RKO (cell line): ENCODE results near the gene LCN6.
"Not testable (repeated sequence)": the region's sequence is repeated elsewhere in the genome, so short reads cannot be mapped to it uniquely, and the experiment has no call there.

ENCODE experiments used
- DNase-seq: peaks from one replicate; pipeline ENCODE4 v3.0.0-alpha.2; 2016; ENCODE audit warnings: low spot score

LCN6 gene, protein sequence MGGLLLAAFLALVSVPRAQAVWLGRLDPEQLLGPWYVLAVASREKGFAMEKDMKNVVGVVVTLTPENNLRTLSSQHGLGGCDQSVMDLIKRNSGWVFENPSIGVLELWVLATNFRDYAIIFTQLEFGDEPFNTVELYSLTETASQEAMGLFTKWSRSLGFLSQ

DNA sequence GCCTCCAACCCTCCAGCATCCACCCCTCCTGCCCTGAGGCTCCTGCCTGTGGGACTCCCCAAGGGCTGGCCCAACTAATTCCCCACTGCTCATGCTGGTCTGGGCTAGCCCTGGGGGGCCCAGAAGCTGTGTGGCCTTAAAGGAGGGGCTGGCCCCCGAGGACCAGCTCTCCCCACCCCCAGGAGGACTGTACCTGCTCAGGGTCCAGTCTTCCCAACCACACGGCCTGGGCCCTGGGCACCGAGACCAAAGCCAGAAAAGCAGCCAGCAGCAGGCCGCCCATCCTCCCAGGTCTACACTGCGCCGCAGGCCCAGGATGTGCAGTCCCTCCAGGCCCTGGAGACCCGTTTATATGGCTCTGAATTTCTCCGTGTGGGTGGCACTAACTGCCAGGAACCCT is at the start of gene LCN6:
Gene LCN6, minus strand, starts transcription at position 325 of the 400 bp plus-strand sequence. Its CDS starts 42 bp downstream, at position 283.
- DNase-seq: no peak

- DNase-seq: not testable (repeated sequence)
Observed at GRCh38 chr9:136796775-136797347, 48.5 kb upstream of the LCN6 start.

DNA sequence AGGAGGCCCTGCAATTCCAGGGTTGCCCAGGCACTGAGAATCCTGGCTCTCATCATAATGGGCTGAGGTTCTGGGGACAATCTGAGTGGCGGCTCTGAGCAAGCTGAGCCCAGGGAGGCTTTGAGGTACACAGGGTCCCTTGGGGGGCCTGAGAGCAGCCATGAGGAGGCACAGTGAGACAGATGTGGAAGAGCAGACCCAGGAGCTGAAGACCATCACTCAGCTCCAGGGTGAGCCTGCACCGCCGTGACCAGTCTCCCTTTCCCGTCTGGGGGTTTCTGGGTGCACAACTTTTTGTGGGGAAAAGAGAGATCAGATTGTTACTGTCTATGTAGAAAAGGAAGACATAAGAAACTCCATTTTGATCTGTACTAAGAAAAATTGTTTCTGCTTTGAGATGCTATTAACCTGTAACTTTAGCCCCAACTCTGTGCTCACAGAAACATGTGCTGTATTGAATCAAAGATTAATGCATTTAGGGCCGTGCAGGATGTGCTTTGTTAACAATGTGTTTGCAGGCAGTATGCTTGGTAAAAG is 48.0 kb upstream of the LCN6 start, which contains the start of gene CCDC183:
Gene CCDC183, plus strand, starts transcription at position 101 of the 537 bp plus-strand sequence. Its CDS starts 60 bp downstream, at position 161.
- no peak for DNase-seq

DNA sequence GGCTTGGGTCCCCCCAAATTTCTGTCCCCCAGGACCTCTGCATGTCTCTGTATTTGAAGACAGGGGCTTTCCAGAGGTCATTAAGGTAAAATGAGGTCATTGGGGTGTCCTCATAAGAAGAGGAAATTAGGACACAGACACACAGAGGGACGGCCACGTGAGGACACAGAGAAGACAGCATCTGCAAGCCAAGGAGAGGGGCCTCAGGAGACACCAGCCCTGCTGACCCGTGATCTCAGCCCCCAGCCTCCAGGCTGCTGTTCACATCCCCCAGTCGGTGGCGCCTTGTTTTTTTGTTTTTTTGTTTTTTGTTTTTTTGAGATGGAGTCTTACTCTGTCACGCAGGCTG is 46.6 kb upstream of the LCN6 start:
- DNase-seq: no peak

DNA sequence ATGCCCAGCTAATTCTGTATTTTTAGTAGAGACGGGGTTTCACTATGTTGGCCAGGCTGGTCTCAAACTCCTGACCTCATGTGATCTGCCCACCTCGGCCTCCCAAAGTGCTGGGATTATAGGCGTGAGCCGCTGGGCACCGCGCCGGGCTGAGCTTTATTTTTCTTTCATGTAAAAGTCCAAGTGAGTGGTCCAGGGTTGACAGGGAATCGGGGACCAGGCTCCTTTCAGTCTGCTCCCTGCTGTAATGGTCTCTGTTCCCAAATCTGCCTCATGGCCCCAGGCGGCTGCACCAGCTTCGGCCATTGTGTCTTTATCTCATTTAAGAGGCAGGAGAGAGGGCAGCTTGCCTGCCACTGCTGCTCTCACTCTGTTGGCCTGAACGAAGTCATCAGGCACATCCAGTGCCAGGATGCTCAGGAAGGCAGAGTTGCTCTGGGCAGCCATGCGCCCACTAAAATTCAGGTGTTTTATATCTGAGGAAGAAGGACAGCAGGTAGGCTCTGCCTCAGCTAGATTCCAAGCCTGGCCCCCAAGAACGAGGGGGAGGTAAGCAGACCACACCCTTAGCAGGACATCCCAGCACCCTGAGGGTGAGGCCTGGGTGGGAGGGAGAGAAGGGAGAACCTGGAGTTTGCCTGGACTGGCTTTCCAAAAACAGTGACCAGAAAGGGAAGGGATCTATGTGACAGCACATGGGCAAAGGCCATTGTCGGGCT is 46.1 kb upstream of the LCN6 start:
- DNase-seq: no peak

- DNase-seq: no peak
Observed at GRCh38 chr9:136793086-136793946, 45.0 kb upstream of the LCN6 start.

DNA sequence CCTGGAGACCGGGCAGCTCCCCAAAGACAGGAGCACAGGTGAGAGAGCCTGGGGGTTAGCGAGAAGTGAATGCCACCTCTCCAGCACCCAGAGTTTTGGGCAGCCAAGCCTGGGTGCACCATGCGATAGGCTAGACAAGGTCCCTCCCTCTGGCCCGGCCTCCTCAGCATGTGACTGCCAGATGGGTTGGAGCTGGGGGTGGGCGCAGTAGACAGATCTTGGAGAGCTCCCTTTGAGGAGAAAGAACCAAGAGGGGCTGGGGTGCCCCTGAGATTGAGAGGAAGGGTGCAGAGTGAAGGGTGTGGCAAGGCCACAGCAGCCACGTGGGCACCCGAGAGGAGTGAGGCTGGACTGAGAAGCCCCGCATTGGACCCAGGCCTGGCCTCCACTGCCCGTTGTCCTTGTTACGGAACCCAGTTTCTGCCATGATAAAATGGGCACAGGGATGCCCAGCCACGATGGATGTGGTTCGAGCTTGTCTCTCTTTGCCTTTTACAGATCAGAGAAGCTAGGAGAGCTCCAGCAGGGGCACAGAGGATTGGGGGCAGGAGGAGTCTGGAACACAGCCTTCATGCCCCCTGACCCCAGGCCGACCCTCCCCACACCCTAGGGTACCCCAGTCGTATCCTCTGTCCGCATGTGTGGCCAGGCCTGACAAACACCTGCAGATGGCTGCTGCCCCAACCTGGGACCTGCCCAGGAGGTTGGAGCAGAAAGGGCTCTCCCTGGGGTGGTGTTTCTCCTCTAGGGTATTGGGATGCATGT is 44.2 kb upstream of the LCN6 start:
- DNase-seq: no peak

GRCh38 chr9:136791516-136792276 is 43.4 kb upstream of the LCN6 start:
- DNase-seq: peak; percentile 57

DNA sequence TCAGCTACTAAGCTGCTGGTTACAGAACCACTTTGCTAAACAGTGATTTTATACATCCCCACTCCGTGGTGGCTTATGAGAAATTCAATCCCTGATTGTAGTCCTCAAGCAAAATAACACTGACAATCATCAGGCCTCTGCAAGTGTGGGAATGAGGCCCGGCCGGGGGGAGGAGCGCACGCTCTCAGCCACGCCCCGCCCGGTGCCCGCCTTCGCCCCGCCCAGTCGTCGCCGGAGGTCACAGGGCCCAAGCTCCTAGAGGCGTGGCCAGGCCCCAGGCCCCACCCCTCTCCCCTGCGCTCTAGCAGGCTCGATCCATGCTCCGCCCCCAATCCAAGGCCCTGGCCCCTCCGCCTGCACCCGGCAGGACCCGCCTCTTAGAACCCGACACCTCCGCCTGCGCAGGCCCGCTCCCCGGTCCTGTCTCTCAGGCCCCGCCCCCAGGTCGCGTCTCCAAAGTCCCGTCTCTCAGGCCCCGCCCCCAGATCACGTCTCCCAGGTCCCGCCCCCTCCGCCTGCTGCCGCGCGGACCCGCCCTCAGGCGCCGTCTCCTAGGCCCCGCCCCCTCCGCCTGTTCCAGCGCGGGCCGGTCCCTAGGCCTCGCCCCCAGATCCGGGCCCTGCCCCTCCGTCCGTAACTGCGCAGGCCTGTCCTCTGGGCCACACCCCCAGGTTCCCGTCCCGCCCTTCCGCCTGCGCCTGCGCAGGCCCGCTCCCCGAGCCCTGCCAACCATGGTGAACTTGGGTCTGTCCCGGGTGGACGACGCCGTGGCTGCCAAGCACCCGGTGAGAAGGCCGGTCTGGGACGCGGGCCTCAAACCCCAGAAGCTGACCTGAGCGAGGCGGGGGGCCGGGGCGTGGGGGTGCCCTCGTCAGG is 42.6 kb upstream of the LCN6 start, which contains the start of gene TMEM141:
Gene TMEM141, plus strand, starts transcription at position 705 of the 876 bp plus-strand sequence. Its CDS starts 27 bp downstream, at position 732.
- peak; percentile 100 for DNase-seq

DNA sequence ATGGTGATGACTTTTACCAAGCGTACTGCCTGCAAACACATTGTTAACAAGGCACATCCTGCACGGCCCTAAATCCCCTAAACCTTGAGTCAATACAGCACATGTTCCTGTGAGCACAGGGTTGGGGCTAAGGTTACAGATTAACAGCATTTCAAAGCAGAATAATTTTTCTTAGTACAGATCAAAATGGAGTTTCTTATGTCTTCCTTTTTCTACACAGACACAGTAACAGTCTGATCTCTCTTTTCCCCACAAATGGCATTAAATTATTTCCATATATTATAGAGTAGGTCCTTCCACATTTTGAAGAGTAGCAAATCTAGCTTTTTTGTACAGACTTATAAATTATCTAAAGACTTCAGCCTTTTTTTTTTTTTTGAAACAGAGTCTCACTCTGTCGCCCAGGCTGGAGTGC is 41.2 kb upstream of the LCN6 start:
- DNase-seq: no peak

GRCh38 chr9:136788644-136789522 is 40.6 kb upstream of the LCN6 start:
- not testable (repeated sequence) for DNase-seq

- DNase-seq: peak; percentile 85
Observed at GRCh38 chr9:136787690-136788400, 39.5 kb upstream of the LCN6 start.

DNA sequence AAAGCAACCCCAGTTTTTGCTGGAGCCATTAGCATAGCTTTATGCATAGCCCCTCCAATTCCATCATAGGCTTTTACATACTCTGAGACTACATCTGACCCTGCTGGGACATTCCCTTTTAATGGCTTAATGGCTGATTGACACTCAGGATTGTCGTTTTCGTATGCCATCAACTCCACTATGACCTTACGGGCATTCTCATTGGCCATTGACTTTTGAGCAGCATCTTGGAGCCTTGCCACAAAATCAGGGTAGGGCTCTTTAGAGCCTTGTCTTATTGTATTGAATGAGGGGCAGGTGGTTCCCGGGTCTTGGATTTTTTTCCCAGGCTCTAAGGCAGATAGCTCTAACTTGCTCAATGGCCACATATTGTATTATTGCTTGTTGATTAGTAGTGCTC is 38.7 kb upstream of the LCN6 start:
- DNase-seq: not testable (repeated sequence)

DNA sequence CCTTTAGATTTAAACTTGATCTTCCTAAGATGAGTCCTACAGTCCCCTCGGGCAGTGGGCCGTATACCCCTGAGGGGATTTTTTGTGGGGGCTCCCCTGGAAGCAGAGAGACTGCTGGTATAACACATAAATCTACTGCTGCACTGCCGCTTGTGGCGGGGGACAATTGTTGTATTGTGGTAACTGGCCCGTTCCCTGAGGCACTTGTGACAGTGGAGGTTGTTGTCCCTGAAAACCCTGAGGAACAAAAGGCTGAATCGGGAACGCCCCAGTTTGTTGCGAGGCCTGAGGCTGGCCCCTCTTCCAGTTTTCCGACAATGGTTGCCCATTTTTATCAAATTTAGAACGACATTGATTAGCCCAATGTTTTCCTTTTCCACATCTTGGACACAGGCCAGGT is 38.1 kb upstream of the LCN6 start:
- DNase-seq: no peak

DNA sequence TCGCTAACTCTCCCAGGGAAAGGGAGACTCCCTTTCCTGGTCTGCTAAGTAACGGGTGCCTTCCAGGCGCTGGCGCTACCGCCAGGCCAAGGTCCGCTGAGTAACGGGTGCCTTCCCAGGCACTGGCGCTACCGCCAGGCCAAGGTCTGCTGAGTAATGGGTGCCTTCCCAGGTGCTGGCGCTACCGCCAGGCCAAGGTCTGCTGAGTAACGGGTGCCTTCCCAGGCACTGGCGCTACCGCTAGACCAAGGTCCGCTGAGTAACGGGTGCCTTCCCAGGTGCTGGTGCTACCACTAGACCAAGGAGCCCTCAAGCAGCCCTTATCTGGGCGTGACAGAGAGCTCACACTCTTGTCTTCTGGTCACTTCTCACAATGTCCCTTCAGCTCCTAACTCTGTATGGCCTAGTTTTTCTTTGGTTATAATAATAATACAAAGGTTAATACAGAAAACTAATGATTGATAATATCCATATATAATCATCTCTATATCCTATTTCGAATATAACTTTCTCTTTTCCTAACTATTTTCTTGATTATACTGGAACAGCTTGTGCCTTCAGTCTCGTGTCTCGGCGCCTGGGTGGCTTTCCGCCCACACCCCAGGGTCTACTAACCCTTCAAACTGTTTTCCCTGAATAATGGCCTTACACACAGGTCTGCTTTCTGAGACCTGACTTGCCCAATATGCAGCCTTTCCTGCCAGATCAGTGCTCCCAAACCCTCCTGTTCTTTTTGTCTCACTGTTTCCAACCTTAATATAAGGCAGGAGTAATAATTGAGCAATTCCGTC is 37.4 kb upstream of the LCN6 start:
- not testable (repeated sequence) for DNase-seq

DNA sequence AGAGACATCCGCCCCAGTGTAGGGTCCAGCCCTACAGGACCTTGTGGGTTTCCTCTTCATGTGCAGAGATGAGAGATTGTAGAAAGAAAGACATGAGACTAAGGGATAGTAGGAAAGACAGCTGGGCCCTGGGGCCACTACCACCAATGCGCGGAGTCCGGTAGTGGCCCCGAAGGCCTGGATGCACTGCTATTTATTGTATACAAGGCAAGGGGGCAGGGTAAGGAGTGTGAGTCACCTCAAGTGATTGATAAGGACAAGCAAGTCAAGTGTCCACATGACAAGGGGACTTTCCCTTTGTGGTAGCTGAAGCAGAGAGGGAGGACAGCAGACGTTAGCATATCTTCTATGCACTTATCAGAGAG is 36.7 kb upstream of the LCN6 start:
- no peak for DNase-seq
